ENCODE results near the gene DROSHA.

DROSHA gene

GRCh38 chr5:31469886-31470285 is 62.0 kb downstream of the DROSHA start:
- no peak for DNase-seq (ENCODE audit: low read depth)

- no peak for DNase-seq (ENCODE audit: low read depth)
Measured at GRCh38 chr5:31469466-31469865, 62.4 kb downstream of the DROSHA start.

DNA sequence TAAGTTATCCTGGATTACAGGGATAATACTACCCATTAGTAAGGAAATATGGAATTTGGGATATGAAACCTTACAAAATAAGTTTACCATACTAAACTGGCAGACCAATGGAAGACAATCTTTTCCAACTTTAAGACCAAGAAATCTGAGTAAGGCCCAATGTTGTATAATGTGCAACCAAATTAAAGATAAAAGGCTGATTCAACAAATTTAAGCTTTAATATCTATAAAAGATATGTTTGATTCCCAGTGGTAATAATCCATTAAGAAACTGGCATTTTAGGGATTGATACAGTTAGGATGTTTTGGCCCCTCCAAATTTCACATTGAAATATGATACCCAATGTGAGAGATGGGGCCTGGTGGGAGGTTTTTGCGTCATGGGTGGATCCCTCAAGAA is 66.6 kb downstream of the DROSHA start:
- DNase-seq (ENCODE audit: low read depth) = no peak

GRCh38 chr5:31464081-31464480 is 67.8 kb downstream of the DROSHA start:
- no peak for DNase-seq (ENCODE audit: low read depth)

DNA sequence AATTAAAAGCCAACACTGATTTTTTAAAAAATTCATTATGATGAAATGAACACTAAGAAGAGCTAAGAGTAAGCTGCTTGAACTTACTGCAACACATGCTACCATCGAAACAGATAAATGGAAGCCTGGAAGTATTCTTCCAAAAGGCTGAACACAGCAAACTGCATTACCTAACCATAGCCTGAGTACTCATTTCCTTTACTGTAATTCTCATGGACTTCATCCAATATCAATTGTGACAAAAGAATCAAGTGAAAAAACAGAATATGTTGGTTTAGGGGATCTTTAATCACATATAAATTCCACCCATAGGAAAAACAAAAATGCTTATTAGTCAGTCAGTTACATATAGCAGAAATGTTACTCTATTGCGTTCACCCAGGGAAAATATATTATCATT is 68.5 kb downstream of the DROSHA start:
- no peak for DNase-seq (ENCODE audit: low read depth)

- no peak for DNase-seq (ENCODE audit: low read depth)
Measured at GRCh38 chr5:31459594-31459993, 72.3 kb downstream of the DROSHA start.

- DNase-seq (ENCODE audit: low read depth) = no peak
Measured at GRCh38 chr5:31455172-31455571, 76.7 kb downstream of the DROSHA start.

DNA sequence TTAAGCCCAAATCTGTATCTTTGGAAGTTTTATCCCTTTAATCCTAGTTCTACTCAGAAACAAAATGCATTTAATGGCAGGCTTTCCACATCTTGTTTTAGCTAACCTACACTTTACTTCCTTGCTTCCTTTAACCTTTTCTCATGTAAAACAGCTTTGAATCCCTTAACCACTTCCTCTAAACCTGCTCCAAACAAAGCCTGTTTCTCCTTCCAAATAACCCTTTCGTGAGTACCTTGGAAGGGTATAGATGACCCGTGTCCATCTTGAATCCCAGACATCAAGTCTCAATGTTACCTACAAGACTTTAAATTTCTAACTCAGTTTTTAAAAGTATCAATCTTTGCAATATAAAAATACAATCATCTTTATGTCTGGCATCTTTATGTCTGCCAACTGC is 78.4 kb downstream of the DROSHA start:
- no peak for DNase-seq (ENCODE audit: low read depth)

GRCh38 chr5:31452314-31452713 is 79.6 kb downstream of the DROSHA start:
- DNase-seq (ENCODE audit: low read depth) = no peak

DNA sequence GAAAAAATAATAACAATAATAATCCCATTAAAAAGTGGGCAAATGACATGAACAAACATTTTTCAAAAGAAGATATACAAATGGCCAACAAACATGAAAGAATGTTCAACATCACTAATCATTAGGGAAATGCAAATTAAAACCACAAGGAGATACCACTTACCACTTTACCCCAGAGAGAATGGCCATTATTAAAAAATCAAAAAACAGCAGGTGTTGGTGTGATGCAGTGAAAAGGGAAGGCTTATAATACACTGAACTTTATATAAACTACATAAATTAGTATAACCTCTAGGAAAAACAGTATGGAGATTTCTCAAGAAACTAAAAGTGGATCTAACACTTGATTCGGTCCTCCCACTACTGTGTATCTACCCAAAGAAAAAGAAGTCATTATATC is 81.9 kb downstream of the DROSHA start:
- no peak for DNase-seq (ENCODE audit: low read depth)

DNA sequence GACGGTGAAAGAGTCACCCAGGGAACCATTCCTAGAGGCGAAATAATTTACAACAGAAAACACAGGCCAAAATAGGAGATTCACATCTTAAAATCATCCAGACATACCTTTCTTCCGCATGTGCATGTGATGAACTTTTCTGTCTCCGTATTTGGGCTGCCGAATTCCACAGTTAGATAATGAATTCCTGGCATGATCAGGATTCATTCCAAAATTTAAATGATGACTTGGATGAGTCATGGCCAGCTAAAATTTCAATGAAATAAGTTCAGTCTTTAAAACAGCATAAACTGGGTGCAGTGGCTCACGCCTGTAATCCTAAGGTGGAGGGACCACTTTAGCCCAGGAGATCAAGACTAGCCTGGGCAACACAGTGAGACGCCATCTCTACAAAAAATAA is 82.7 kb downstream of the DROSHA start:
- DNase-seq (ENCODE audit: low read depth) = peak; percentile 19

DNA sequence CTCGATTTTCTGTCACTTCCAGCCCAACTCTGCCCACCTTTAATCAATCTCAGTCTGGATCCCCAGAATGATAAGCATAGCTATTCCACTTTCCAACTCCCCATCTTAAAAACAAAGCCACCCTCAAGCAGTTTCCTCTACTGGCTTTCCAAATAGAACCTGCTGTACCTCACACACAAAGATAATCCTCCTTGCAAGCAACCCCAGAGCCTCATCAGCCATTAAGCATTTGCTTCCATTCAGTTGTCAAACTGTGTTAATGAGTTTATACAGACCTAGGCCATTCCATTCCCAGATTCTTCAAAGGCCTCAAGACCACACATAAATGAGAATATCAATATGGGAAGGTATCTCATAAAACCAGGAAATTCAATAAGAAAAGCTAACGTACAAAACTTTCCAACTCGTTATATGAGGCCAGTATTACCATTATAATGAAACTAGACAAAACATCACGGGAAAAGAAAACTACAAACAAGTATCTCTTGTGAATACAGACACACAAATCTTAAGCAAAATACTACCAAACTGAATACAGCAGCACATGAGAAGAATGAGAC is 86.8 kb downstream of the DROSHA start:
- DNase-seq (ENCODE audit: low read depth) = no peak

DNA sequence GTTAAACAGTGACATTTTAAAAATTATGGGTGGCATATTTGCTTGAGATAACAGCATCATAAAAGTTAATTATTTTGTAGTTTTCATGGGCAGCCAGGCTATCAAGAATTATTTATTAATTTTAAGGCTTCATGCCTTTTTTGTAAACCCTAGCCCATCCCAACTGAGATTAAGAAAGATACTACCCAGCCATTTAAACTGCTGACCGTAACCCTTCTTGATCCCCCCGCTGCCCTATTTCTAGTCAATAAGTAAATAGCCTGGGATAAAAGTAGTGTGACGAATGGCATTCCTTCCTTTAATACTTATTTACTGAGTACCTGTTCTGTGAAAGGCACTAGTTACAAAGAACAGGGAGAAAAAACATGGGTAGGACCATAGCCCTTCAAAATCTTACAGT is 88.3 kb downstream of the DROSHA start:
- DNase-seq (ENCODE audit: low read depth) = no peak

GRCh38 chr5:31442058-31442745 is 89.7 kb downstream of the DROSHA start:
- no peak for DNase-seq (ENCODE audit: low read depth)

GRCh38 chr5:31436851-31437250 is 95.0 kb downstream of the DROSHA start:
- DNase-seq (ENCODE audit: low read depth) = no peak

- DNase-seq (ENCODE audit: low read depth) = no peak
Measured at GRCh38 chr5:31435730-31436129, 96.2 kb downstream of the DROSHA start.

GRCh38 chr5:31434898-31435297 is 97.0 kb downstream of the DROSHA start:
- DNase-seq (ENCODE audit: low read depth) = no peak

- no peak for DNase-seq (ENCODE audit: low read depth)
Measured at GRCh38 chr5:31433229-31433628, 98.7 kb downstream of the DROSHA start.

GRCh38 chr5:31427724-31428309 is 104.1 kb downstream of the DROSHA start:
- DNase-seq (ENCODE audit: low read depth) = no peak

- DNase-seq (ENCODE audit: low read depth) = no peak
Measured at GRCh38 chr5:31427013-31427723, 104.7 kb downstream of the DROSHA start.

DNA sequence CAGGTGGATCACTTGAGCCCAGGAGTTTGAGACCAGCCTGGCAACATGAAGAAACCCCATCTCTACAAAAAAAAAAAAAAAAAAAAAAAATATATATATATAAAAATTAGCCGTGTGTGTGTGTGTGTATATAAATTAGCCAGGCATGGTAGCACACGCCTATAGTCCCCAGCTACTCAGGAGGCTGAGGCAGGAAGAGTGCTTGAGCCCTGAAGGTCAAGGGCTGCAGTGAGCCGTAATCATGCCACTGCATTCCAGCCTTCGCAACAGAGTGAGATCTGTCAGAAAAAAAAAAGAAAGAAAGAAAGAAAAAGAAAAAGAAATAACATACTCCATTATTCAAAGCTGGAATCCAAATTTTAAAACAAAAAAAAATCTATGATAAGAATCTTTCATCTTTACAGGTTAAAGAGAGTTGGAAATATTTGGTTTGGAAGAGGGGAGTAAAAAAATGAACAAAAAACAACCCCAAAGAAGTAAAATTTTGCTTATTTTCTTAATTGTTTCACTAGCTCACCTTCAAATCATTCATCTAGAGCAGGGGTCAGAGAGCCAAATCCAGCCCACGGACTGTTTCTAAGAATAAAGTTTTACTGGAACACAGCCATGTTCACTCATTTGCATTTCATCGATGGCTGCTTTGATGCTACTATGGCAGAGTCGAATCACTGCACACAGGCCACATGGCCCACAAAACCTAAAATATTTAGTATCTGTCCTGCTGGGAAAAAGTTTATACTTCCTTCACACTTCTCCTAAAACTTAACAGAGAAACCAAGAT is 109.9 kb downstream of the DROSHA start:
- no peak for DNase-seq (ENCODE audit: low read depth)

DNA sequence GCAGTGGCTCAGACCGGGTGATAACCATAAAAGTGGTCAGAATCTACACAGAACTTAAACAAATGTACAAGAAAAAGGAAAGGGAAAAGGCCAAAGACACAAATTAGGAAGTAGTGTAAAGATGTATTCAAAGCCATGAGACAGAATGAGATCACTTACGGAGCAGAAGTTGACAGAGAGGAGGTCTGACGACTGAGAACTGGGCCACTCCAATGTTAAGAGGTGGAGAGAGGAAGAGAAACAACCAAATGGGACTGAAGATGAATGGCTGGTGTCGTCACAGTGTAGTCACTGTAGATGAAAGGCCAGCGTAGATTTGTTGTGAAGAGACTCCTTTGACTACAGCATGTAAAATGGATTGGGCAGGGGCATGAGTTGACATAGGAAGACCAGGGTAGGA is 114.4 kb downstream of the DROSHA start:
- no peak for DNase-seq (ENCODE audit: low read depth)
